Dedifferentiated amniotic fluid mesenchymal stem cell (primary cell): Measurements from ENCODE around the gene FAIM2.
"Not testable (repeated sequence)": the region's sequence is repeated elsewhere in the genome, so short reads cannot be mapped to it uniquely, and the experiment has no call there.

Experiments
- DNase-seq: peaks from one replicate; pipeline ENCODE4 v3.0.0-alpha.2; 2016; ENCODE audit errors: extremely low spot score

FAIM2 gene

GRCh38 chr12:49863946-49864797 is 39.5 kb downstream of the FAIM2 start:
- DNase-seq, result no peak

DNA sequence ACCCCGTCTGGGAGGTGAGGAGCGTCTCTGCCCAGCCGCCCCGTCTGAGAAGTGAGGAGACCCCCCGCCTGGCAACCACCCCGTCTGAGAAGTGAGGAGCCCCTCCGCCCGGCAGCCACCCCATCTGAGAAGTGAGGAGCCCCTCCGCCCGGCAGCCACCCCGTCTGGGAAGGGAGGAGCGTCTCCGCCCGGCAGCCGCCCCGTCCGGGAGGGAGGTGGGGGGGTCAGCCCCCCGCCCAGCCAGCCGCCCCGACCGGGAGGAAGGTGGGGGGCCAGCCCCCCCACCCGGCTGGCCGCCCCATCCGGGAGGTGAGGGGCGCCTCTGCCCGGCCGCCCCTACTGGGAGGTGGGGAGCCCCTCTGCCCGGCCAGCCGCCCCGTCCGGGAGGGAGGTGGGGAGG is 42.8 kb downstream of the FAIM2 start:
- not testable (repeated sequence) for DNase-seq

DNA sequence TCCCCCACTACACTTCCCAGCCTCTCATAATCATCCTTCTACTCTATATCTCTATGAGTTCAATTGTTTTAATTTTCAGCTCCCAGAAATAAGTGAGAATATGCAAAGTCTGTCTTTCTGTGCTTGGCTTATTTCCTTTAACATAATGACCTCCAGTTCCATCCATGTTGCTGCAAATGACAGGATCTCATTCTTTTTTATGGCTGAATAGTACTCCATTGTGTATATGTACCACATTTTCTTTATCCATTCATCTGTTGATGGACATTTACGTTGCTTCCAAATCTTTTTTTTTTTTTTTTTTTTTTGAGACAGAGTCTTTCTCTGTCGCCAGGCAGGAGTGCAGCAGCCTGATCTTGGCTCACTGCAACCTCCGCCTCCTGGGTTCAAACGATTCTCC is 47.8 kb downstream of the FAIM2 start:
- DNase-seq, result not testable (repeated sequence)

GRCh38 chr12:49854976-49855375 is 48.7 kb downstream of the FAIM2 start:
- no peak for DNase-seq

- DNase-seq, result no peak
These were observed 50.0 kb downstream of the FAIM2 start for GRCh38 chr12:49853671-49854070.

- no peak for DNase-seq
These were observed 56.5 kb downstream of the FAIM2 start for GRCh38 chr12:49847161-49847560.

GRCh38 chr12:49846032-49846431 is 57.7 kb downstream of the FAIM2 start:
- no peak for DNase-seq

DNA sequence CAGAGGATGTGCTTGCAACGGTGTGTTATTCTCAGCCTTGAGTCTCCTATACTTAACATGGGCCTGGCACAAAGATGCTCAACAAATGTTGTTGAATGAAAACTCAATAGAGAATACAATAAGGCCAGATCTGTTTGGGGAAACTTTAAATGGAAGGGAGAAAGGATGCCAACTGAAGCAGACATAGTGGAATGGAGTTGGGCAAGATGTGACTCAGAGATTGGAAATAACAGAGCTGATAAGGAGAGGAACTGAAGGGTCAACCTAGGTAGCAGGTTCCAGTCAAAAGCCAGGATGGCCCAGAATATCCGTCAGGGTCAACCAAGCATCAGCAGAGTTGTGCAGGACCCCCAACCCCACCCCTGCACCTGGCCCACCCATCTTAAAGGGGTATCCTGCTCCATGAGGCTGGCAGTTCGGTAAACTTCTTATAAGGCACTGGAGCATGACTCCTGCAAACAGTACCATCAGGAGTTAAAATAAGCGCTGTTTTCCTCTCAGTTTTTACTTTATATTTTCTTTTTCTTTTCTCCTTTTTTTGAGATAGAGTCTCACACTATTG is 59.7 kb downstream of the FAIM2 start:
- no peak for DNase-seq

GRCh38 chr12:49843411-49843810 is 60.3 kb downstream of the FAIM2 start:
- DNase-seq, result no peak

DNA sequence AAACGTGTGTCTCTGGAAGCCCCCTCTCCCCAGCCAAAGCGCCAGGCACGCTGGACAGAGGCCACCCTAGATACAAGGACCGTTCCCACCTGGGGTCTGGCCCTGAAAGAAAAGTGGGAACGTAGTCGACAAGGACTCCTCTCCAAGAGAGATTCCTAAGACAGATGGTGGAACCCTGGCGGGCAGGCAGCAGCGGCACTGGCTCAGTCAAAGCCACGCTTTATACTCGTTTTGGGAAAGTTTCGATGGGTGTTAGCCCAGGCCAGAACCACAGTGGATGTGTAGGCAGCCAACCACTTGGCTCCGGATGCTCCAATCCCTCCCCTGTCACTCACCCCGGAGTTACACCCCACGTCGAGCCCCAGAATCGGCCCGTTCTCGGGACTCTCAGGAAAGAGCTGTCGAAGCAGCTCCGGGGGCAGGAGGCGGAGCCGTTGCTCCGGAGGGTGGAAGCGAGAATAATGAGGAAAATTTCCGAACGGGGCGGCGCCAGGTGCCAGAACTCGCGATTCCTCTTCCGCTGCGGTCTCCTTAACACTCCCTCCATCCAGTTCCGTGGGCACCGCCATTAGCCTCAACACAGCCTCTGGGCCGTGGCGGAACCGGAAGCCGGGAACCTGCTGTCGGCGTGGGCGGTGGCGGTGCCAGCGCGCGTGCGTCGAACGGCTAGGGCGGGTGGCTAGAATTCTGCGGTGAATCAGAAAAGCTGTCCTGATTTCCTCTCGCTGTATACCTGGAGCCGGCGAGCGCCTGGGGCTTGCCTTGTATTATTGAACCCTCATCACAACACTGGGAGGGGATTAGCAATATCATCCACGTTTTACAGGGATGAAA is 61.0 kb downstream of the FAIM2 start, which contains the start of gene BCDIN3D:
BCDIN3D (minus strand) TSS at position 588 of the 834 bp plus-strand sequence; CDS start at position 569, 19 bp downstream.
- peak; percentile 90 for DNase-seq

- no peak for DNase-seq
These were observed 64.6 kb downstream of the FAIM2 start for GRCh38 chr12:49838973-49839633.

- DNase-seq, result peak; percentile 86
These were observed 70.8 kb downstream of the FAIM2 start for GRCh38 chr12:49832836-49833421.

GRCh38 chr12:49831717-49832116 is 72.0 kb downstream of the FAIM2 start:
- DNase-seq, result no peak

DNA sequence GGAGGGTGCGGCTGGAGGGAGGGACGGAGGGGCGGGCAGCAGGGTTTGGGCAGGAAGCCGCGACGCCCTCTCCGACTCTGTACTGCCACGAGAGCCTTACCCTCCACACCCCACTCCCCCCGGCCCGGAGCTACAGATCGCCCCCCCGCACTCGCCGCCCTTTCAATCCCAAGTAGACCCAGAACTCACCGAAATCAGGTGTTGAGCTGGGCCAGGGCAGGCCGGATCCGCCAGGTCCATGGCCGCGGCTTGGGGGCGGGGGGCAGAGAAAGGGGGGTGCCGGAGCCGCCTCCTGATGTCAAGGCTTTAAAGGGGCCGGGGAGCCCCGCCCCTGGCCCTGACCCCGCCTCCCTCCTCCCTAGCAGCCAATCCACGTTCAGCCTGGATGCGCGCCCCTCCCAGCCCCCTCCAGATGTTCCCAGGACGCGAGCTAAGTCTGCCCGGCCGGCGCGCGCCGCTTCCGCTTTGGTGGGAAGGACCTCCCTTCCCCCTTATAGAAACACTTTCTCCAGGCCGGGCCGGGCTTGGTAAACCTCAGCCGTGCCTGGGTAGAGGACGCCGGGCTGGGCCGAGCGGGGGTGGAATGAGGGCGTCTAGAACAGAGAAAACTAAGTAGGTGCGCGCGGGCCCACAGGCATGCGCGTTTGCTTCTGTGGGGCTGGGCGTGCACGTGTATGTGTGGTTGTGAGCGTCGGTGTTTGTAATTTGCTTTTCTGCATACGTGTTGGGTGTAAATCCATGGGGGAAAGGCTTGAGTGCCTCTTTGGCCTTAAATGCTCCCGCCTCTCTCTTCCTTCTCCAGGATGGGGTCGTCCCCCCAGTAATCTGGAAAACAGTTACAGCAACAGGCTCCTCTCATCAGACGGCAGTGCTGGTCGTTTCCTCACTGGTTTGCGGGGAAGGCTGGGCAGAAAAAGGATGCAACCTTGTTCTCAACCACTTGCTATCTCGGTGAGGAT is 75.3 kb downstream of the FAIM2 start, which contains the start of gene NCKAP5L:
NCKAP5L (minus strand) TSS at position 281 of the 959 bp plus-strand sequence. CDS start 24,369 bp downstream, outside the sequence.
- peak; percentile 97 for DNase-seq

DNA sequence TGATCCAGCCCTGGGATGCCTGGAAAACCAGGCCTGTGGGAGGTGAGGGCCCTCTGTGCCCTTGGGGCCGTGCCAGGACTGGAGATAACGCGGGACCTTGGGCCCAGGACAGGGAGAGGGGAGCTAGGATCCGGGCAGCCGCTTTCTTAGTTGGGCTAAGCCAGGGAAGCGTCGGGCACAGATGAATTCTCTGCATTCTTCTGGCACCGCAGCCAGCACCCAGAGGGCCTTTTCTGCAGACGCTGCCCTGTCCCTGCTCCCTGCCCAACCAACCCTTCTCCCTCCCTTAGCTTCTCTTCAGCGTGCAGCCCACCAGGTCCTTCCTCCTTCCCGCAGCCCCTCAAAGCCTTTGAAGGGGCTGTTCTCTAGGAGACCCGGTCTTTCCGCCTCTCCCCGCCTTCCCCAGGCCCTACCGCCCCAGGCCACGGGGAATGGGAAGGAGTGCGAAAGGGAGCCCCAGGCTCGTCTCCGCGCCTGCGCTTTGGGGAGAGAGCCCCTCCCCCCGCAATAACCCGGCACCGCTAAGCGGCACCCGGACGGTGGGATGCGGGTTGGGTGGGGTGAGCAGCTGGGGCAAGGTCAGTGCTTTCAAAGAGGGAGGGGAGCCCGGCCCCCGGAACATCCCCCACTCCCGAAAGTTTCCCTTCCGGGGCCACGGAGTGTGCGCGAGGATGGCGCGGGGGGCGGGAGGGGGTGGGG is 76.2 kb downstream of the FAIM2 start:
- peak; percentile 35 for DNase-seq

- no peak for DNase-seq
These were observed 76.7 kb downstream of the FAIM2 start for GRCh38 chr12:49827051-49827400.

DNA sequence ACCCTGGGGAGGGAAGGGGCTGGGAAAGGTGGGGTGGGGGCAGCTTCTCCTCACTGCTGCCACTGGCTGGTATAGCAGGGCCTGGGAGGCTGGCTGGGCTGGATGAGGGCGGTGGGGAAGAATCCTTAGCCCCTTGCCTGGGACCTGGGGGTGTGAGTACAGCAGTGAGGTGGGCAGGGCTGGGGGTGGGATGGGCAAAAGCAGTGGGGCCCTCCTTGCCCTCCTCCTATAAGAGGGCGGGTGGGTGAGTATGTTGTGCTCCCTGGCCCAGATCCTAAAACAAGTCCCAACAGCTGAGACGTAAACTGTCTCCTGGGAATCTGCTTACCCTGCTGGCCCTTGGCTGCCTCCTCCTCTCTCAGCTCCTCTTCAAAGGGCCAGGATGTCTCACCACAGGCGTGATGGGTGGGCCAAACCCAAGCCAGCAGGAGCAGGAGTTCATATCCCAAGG is 77.7 kb downstream of the FAIM2 start:
- no peak for DNase-seq

DNA sequence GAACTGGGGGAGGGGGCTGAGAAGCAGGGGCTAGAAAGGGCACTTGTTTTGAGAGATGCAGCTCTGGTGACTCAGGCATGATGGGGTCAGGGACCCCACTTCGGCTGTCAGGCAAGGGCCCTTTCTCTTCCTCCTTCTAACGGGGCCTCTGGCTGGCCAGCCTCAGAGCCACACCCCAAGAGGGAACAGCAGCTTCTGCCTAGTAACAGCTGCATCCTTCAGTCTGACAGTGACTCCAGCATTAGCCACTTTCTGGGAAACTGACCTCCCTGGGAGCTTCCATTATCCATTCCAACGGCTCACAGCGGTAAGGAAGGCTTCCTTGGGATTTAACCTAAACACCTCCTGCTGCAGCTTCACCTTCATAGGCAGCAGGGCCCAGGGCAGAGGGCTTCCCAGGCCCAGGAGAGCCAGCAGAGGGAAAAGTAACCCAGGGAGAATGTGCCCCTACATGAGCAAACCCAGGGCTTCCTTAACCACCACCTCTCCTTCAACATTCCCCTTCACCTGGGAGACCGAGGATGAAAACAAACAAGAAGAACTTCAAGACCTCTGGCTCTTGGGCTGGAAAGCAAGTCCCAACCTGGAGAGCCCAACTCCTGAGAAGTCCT is 78.2 kb downstream of the FAIM2 start:
- DNase-seq, result no peak

- no peak for DNase-seq
These were observed 78.8 kb downstream of the FAIM2 start for GRCh38 chr12:49824895-49825294.
